ENCODE results near the gene ANO9. TPM values are rescaled to one million over a fixed set of nuclear protein-coding genes. Genes with fewer than 3 reads are reported as not detected.
A peak's percentile ranks its signal among the peaks of the same experiment; 100 is the strongest.

The ANO9 gene
- 0.83 TPM for total RNA-seq

GRCh38 chr11:441418-442274, at the start of gene ANO9:
TSS of gene ANO9 (minus strand) at chr11:442011. CDS start at chr11:441926, 85 bp downstream.
- ATAC-seq (no peak), DNase-seq (ENCODE audit: low spot score) (no peak)

DNA sequence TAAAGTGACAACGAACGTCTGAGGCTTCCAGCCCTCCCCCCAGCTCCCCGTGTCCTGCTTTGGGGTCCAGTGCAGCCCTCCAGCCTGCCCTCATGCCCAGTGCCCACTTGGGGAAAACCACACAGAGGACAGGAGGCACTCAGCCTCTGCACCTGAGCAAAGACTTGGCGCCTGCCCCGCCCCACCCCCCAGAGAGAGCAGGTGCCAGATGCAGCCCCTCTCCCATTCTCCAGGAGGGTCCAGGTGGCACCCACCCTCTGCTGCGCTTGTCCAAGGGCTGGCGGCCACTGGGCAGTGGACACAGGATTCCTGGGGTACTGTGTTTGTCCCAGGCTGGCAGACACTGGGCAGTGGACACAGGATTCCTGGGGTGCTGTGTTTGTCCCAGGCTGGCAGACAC, 49.5 kb upstream of the ANO9 start:
- ATAC-seq (no peak), DNase-seq (ENCODE audit: low spot score) (no peak)

- ATAC-seq (no peak), DNase-seq (ENCODE audit: low spot score) (no peak)
Observed at GRCh38 chr11:490930-491260, 49.1 kb upstream of the ANO9 start.

- ATAC-seq (no peak), DNase-seq (ENCODE audit: low spot score) (no peak)
Observed at GRCh38 chr11:490186-490929, 48.5 kb upstream of the ANO9 start.

GRCh38 chr11:489610-490185, 47.9 kb upstream of the ANO9 start:
- no peak for DNase-seq (ENCODE audit: low spot score)
- no peak for ATAC-seq

DNA sequence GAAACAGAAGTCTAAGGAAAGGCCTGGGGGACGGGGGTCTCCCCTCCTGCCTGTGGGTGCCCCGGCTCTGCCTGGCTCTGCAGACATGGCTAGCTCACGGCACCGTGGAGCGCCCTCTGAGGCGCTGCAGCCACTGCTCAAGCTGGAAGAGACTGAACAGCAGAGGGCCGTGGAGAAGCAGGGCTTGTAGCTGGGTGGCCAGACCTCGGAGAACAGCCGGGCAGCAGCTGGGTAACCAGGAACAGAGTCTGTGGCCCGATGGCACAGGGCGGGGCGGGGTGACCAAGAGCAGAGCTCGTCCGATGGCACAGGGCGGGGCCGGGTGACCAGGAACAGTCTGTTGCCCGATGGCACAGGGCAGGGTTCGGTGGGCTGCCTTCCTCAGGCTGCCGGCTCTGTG, 47.2 kb upstream of the ANO9 start:
- DNase-seq (ENCODE audit: low spot score) (no peak), ATAC-seq (no peak)

GRCh38 chr11:488579-488978, 46.8 kb upstream of the ANO9 start:
- no peak for ATAC-seq
- no peak for DNase-seq (ENCODE audit: low spot score)

- ATAC-seq, result no peak
- DNase-seq (ENCODE audit: low spot score), result no peak
Observed at GRCh38 chr11:488062-488461, 46.3 kb upstream of the ANO9 start.

DNA sequence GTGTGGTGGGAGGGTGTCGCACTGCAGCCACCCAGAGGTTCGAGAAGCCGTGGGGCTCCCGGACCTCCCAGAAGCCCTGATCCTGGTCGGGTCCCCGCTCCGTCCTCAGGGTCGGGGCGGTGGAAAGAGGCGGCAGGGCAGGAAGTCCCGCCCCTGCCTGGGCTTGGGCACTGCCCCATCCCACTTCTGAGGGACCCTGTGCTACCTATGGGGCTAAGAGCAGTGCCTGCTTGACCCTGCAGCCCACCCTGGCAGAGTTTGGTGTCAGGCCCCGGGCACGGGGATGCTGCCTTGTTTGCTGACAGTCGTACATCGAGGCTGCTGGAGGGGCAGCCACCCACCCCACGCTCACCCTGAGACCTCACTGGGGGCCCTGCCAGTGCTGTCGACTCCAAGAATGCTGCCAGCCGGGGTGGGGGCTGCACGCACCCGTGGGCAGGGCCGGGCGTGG, 45.8 kb upstream of the ANO9 start:
- DNase-seq (ENCODE audit: low spot score) (peak; percentile 44), ATAC-seq (no peak)

DNA sequence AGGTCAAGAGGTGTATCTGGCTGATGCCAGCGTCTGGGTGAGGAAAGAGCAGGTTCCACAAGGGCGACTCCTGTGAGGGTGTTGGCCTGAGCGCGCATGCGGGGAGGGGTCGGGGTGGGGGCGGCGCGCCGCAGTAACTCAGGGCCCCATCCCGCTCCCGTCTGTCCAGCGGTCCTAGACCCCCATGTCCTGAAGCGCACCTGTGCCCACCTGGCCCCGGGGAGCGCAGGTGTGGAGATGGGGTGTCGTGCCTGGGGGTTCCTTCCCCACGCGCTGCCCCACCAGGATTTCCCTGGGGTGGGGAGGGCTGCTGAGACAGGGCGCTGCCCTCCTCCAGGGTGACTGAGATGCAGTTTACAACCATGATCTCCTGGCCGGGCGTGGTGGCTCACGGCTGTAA, 44.4 kb upstream of the ANO9 start:
- DNase-seq (ENCODE audit: low spot score) (no peak), ATAC-seq (no peak)

GRCh38 chr11:484616-485015, 42.8 kb upstream of the ANO9 start:
- ATAC-seq, result no peak
- no peak for DNase-seq (ENCODE audit: low spot score)

DNA sequence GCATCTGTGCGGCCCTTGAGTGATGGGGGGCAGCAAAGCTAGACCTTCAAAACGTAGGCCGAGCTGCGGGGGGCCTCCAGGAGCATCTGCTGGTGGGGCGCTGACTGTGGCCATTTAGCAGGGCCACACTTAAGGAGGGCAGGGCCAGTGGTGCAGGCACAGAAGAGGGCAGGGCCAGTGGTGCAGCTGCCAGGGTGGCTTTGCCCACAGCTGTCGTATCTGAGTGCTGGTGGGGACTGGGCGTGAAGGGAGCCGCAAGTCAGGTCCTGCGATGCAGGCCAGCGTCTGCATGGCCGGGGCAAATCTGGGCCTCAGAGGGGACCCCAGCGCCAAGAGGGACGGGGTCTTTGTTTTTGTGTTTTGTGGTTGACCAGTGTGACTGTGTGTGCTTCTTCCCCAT, 37.5 kb upstream of the ANO9 start:
- ATAC-seq, result no peak
- no peak for DNase-seq (ENCODE audit: low spot score)

- DNase-seq (ENCODE audit: low spot score) (no peak), ATAC-seq (no peak)
Observed at GRCh38 chr11:477052-477715, 35.4 kb upstream of the ANO9 start.

- ATAC-seq (no peak), DNase-seq (ENCODE audit: low spot score) (no peak)
Observed at GRCh38 chr11:476416-476815, 34.6 kb upstream of the ANO9 start.

DNA sequence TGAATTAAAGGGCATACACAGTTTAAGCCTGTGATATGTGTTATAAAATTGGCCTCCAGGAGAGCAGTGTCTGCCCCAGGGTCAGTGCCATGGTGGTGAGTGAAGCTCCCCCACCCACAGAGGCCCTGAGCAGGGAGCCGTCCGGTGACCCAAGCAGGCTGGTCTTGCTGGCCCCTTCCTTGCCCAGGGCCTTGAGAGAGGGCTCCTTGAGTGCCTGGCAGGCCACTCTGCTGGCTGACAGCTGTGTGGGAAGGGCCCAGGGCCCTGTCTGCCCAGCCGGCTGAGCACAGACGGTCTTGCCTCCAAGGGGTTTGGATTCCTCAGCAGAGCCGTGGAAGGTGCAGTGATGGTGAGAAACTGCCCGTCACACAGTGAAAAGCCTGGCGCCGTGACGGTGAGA, 34.1 kb upstream of the ANO9 start:
- DNase-seq (ENCODE audit: low spot score) (no peak), ATAC-seq (no peak)

GRCh38 chr11:474914-475506, 33.2 kb upstream of the ANO9 start:
- no peak for ATAC-seq

DNA sequence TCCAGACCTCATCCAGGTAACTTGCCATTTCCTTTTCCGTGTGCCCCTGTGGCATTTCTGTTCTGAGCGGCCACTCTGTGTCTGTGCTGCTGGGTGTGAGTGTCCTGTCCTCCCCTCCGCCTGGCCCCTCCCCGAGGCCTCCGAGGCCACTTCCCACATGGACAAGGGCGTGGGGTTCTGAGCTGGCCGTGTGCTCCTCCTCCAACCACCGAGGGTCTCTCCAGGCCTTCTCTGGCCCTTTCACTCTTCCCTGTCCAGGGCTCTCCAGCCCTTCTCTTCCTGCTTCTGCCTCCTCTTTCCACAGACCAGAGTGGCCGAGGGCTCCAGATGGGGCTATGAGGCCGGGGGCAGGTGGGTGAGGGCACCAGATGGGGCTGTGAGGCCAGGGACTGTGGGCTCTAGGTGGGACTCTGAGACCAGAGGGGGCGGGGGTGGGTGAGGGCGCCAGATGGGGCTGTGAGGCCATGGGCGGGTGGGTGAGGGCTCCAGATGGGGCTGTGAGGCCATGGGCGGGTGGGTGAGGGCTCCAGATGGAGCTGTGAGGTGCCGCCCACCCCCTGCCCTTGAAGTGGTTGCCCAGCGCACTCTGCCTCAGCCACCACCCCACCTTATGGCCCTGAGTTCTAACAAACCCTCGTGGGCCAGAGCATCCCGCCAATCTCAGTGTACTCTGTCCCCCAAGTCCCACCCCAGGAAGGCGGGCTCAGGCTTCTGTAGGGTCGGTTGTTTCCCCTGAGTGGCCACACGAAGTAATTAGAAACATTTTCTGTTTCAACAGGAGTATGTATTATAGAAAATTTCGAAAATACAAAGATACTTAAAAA, 32.4 kb upstream of the ANO9 start:
- DNase-seq (ENCODE audit: low spot score), result no peak

More at GRCh38 chr11:474914-475506, 33.2 kb upstream of the ANO9 start:
- no peak for DNase-seq (ENCODE audit: low spot score)

DNA sequence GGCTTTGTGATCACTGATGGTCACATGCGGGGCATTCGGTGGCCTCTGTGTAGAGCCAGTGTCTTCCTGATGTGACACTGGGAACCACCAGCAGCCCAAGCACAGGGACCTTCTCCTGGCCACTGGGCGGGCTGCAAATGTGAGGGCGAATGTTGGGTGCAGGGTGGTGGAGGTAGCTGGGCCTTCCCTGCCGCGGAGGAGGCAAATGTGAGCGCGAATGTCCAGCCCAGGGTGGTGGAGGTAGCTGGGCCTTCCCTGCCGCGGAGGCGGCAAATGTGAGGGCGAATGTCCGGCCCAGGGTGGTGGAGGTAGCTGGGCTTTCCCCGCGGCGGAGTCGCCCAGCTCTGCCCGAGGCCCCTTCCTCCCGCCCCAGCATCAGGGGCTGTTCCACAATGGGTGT, 31.6 kb upstream of the ANO9 start:
- no peak for ATAC-seq
- DNase-seq (ENCODE audit: low spot score), result no peak

More for the DNA sequence above, 32.4 kb upstream of the ANO9 start:
- ATAC-seq, result no peak

GRCh38 chr11:472816-473215, 31.0 kb upstream of the ANO9 start:
- DNase-seq (ENCODE audit: low spot score) (no peak), ATAC-seq (no peak)

DNA sequence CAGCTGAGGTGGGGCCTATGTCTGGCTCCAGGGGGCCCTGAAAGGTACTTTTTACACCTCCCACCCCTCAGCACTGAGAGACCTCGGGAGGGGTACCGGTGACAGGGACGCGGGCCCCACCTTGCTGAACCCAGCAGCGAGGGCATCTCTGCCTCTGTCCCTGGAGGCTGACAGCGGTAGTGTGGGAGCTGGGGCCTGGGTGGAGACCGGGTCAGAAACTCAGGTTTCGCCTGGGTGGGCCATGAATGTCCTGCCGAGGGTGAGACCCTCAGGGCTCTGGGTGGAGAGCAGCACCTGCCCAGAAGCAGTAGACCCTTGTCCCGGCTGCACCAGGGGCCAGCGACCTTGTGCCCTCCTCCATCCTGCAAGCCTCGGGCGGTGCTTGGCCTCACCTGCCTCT, 30.5 kb upstream of the ANO9 start:
- DNase-seq (ENCODE audit: low spot score) (no peak), ATAC-seq (no peak)
